Measurements from ENCODE around the gene PDE8B. TPM values are rescaled to one million over a fixed set of nuclear protein-coding genes. Genes with fewer than 3 reads are reported as not detected.

The PDE8B gene
- total RNA-seq, 1 experiment from 2014 or later: 0.07 TPM

DNA sequence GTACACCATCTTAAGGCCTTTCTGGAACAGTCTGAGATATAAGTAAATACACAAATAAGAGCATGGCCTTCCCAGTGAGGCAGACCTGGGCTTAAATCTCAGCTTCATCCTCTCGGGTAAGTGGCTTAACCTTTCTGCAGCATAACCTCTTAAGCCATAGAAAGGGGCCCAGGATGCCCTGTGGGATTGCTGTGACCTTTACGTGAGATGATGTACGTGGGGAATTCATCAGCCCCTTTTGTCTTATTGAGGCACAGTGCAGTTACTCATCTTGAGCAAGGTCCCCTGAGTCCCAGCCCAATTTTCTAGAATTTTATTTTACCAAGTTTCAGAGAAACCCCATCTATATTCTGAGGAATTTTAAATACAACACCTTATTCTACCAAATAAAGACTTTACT is 92.2 kb downstream of the PDE8B start:
- Histone ChIP-seq H4K5ac (ENCODE audit: insufficient read length, low read depth, low read length) (no peak overlapping the region), H3K9me3 (ENCODE audit: control insufficient read depth, low read depth, low read length) (no peaks in the 10 kb centered on the region), H2AK5ac (ENCODE audit: insufficient read length, low read length) (no peak overlapping the region), H2BK15ac (ENCODE audit: low read depth, low read length) (no peak overlapping the region), H3K18ac (ENCODE audit: insufficient read length, low read depth, low read length) (no peak overlapping the region), H3K79me2 (ENCODE audit: insufficient read depth, low read length) (no peaks in the 10 kb centered on the region), H3K23ac (ENCODE audit: insufficient read length, low read depth, low read length) (no peak overlapping the region), H3K4me1 (ENCODE audit: insufficient read depth, low read length) (no peaks in the 10 kb centered on the region), H2AFZ (ENCODE audit: low read length) (no peak overlapping the region), H2BK20ac (ENCODE audit: low read depth, low read length, poor library complexity, severe bottlenecking) (no peak overlapping the region), H2BK5ac (ENCODE audit: insufficient read length, low read length) (no peak overlapping the region), H4K20me1 (ENCODE audit: control insufficient read depth, insufficient read depth, insufficient read length) (no peaks in the 10 kb centered on the region), H2BK12ac (ENCODE audit: insufficient read length, low read depth, low read length) (no peak overlapping the region), H3K4ac (ENCODE audit: low read depth, low read length) (no peak overlapping the region), H3K14ac (ENCODE audit: insufficient read depth, low read length) (no peak overlapping the region), H3K79me1 (ENCODE audit: insufficient read depth, low read depth, low read length, poor library complexity, severe bottlenecking) (no peaks in the 10 kb centered on the region), H3K4me2 (ENCODE audit: insufficient read depth, insufficient read length, low read length) (no peak overlapping the region), H3T11ph (ENCODE audit: low read length) (no peak overlapping the region), H3K27ac (ENCODE audit: insufficient read length, low read depth, low read length) (no peak overlapping the region), H3K56ac (ENCODE audit: insufficient read length, low read depth, low read length) (no peak overlapping the region), H3K23me2 (ENCODE audit: insufficient read length, low read depth, low read length, poor library complexity, severe bottlenecking) (no peaks in the 10 kb centered on the region), H3K27me3 (ENCODE audit: insufficient read depth, low read length) (peaks cover 3% of the 10 kb centered on the region; the same call in 1 of the 2 replicates), H4K8ac (replicated peaks; ENCODE audit: insufficient read length, low read depth, low read length) (no peak overlapping the region), H4K91ac (ENCODE audit: insufficient read length, low read depth, low read length) (no peak overlapping the region), H2BK120ac (ENCODE audit: low read depth, low read length, poor library complexity, severe bottlenecking) (no peak overlapping the region), H3K9ac (ENCODE audit: extremely low read depth, insufficient read length, low read length) (no peak overlapping the region)
- Mint-ChIP-seq H3K4me1 (peaks cover 0 to 9% of the 10 kb centered on the region in 2 experiments; a peak in 1 of 4 replicates), H3K27ac (no peak overlapping the region), H3K36me3 (ENCODE audit: insufficient read depth in 1 of 3, low read depth in 3 of 3) (no peaks in the 10 kb centered on the region), H3K27me3 (ENCODE audit: low read depth) (peaks cover 37% of the 10 kb centered on the region), H3K9me3 (no peaks in the 10 kb centered on the region), H3K4me3 (no peak overlapping the region)
- TF ChIP-seq, protein P1, sequence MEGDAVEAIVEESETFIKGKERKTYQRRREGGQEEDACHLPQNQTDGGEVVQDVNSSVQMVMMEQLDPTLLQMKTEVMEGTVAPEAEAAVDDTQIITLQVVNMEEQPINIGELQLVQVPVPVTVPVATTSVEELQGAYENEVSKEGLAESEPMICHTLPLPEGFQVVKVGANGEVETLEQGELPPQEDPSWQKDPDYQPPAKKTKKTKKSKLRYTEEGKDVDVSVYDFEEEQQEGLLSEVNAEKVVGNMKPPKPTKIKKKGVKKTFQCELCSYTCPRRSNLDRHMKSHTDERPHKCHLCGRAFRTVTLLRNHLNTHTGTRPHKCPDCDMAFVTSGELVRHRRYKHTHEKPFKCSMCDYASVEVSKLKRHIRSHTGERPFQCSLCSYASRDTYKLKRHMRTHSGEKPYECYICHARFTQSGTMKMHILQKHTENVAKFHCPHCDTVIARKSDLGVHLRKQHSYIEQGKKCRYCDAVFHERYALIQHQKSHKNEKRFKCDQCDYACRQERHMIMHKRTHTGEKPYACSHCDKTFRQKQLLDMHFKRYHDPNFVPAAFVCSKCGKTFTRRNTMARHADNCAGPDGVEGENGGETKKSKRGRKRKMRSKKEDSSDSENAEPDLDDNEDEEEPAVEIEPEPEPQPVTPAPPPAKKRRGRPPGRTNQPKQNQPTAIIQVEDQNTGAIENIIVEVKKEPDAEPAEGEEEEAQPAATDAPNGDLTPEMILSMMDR (conservative IDR thresholded peaks at IDR 0.05): no peak
- no peak for DNase-seq
- no CpG with 5 or more reads among the region's 3 CpGs for WGBS (ENCODE audit: extremely low coverage, insufficient read length, low lambda C conversion rate)
